ENCODE data around the gene CACNA2D4.

Gene CACNA2D4

GRCh38 chr12:1848146-1848545, 70.3 kb downstream of the CACNA2D4 start:
- no peaks in the 10 kb centered on the region for H3K9me3 ChIP-seq (replicated peaks; ENCODE audit: insufficient read depth, low read length)
- no peaks in the 10 kb centered on the region for H3F3A ChIP-seq (ENCODE audit: insufficient read depth, low read length)
- no peaks in the 10 kb centered on the region for H4K20me1 ChIP-seq (ENCODE audit: insufficient read depth, low read length)
- H3K27me3 ChIP-seq (replicated peaks; ENCODE audit: insufficient read depth, low read length), result peaks cover 38% of the 10 kb centered on the region
- no peaks in the 10 kb centered on the region for H3K79me2 ChIP-seq (ENCODE audit: low read length)
- H3K4me3 ChIP-seq (ENCODE audit: low read length), result no peak overlapping the region
- H3K9me2 ChIP-seq (replicated peaks; ENCODE audit: insufficient read depth, low read length), result no peaks in the 10 kb centered on the region
- no peaks in the 10 kb centered on the region for H3K4me1 ChIP-seq (ENCODE audit: low read length)
- no peak for DNase-seq
- no peak overlapping the region for H3K4me2 ChIP-seq (ENCODE audit: low read depth, low read length)
- no peak overlapping the region for H2AFZ ChIP-seq (ENCODE audit: low read length)
- TF ChIP-seq EZH2 (optimal IDR thresholded peaks at IDR 0.05; ENCODE audit: low read depth, low read length), result no peak
- no peak for TF ChIP-seq EZH2phosphoT487 (IDR thresholded peaks at IDR 0.05; ENCODE audit: low read length)
- no peak for TF ChIP-seq CTCF (IDR thresholded peaks at IDR 0.05; ENCODE audit: low read length)
- H3K9ac ChIP-seq (ENCODE audit: low read length), result no peak overlapping the region
- H3K36me3 ChIP-seq (replicated peaks; ENCODE audit: insufficient read depth, low read length), result no peaks in the 10 kb centered on the region
- H3K27ac ChIP-seq (ENCODE audit: low read length), result no peak overlapping the region

- peaks cover 45% of the 10 kb centered on the region for H3K27me3 ChIP-seq (replicated peaks; ENCODE audit: insufficient read depth, low read length)
- no peak for TF ChIP-seq EZH2 (optimal IDR thresholded peaks at IDR 0.05; ENCODE audit: low read depth, low read length)
- TF ChIP-seq EZH2phosphoT487 (IDR thresholded peaks at IDR 0.05; ENCODE audit: low read length), result no peak
- TF ChIP-seq CTCF (IDR thresholded peaks at IDR 0.05; ENCODE audit: low read length), result no peak
- no peaks in the 10 kb centered on the region for H3K79me2 ChIP-seq (ENCODE audit: low read length)
- H3K9me2 ChIP-seq (replicated peaks; ENCODE audit: insufficient read depth, low read length), result no peaks in the 10 kb centered on the region
- H4K20me1 ChIP-seq (ENCODE audit: insufficient read depth, low read length), result no peaks in the 10 kb centered on the region
- H3K4me2 ChIP-seq (ENCODE audit: low read depth, low read length), result no peak overlapping the region
- no peak overlapping the region for H3K9ac ChIP-seq (ENCODE audit: low read length)
- H3K9me3 ChIP-seq (replicated peaks; ENCODE audit: insufficient read depth, low read length), result no peaks in the 10 kb centered on the region
- no peak overlapping the region for H3K4me3 ChIP-seq (ENCODE audit: low read length)
- no peaks in the 10 kb centered on the region for H3F3A ChIP-seq (ENCODE audit: insufficient read depth, low read length)
- no peak overlapping the region for H3K27ac ChIP-seq (ENCODE audit: low read length)
- DNase-seq, result no peak
- no peaks in the 10 kb centered on the region for H3K36me3 ChIP-seq (replicated peaks; ENCODE audit: insufficient read depth, low read length)
- no peaks in the 10 kb centered on the region for H3K4me1 ChIP-seq (ENCODE audit: low read length)
- H2AFZ ChIP-seq (ENCODE audit: low read length), result no peak overlapping the region
These were observed 71.0 kb downstream of the CACNA2D4 start for GRCh38 chr12:1847411-1847810.

- no peaks in the 10 kb centered on the region for H3K79me2 ChIP-seq (ENCODE audit: low read length)
- no peak overlapping the region for H3K27ac ChIP-seq (ENCODE audit: low read length)
- no peaks in the 10 kb centered on the region for H3K4me1 ChIP-seq (ENCODE audit: low read length)
- no peak for DNase-seq
- no peak overlapping the region for H3K4me2 ChIP-seq (ENCODE audit: low read depth, low read length)
- peaks cover 50% of the 10 kb centered on the region for H3K27me3 ChIP-seq (replicated peaks; ENCODE audit: insufficient read depth, low read length)
- no peaks in the 10 kb centered on the region for H3F3A ChIP-seq (ENCODE audit: insufficient read depth, low read length)
- H3K9me2 ChIP-seq (replicated peaks; ENCODE audit: insufficient read depth, low read length), result no peaks in the 10 kb centered on the region
- H3K4me3 ChIP-seq (ENCODE audit: low read length), result no peak overlapping the region
- H3K9me3 ChIP-seq (replicated peaks; ENCODE audit: insufficient read depth, low read length), result no peaks in the 10 kb centered on the region
- no peaks in the 10 kb centered on the region for H4K20me1 ChIP-seq (ENCODE audit: insufficient read depth, low read length)
- no peak overlapping the region for H2AFZ ChIP-seq (ENCODE audit: low read length)
- no peak overlapping the region for H3K9ac ChIP-seq (ENCODE audit: low read length)
- no peak for TF ChIP-seq CTCF (IDR thresholded peaks at IDR 0.05; ENCODE audit: low read length)
- no peak for TF ChIP-seq EZH2 (optimal IDR thresholded peaks at IDR 0.05; ENCODE audit: low read depth, low read length)
- TF ChIP-seq EZH2phosphoT487 (IDR thresholded peaks at IDR 0.05; ENCODE audit: low read length), result no peak
- H3K36me3 ChIP-seq (replicated peaks; ENCODE audit: insufficient read depth, low read length), result no peaks in the 10 kb centered on the region
These were observed 71.7 kb downstream of the CACNA2D4 start for GRCh38 chr12:1846421-1847405.
